ENCODE results near the gene ZNF512B.

DNA sequence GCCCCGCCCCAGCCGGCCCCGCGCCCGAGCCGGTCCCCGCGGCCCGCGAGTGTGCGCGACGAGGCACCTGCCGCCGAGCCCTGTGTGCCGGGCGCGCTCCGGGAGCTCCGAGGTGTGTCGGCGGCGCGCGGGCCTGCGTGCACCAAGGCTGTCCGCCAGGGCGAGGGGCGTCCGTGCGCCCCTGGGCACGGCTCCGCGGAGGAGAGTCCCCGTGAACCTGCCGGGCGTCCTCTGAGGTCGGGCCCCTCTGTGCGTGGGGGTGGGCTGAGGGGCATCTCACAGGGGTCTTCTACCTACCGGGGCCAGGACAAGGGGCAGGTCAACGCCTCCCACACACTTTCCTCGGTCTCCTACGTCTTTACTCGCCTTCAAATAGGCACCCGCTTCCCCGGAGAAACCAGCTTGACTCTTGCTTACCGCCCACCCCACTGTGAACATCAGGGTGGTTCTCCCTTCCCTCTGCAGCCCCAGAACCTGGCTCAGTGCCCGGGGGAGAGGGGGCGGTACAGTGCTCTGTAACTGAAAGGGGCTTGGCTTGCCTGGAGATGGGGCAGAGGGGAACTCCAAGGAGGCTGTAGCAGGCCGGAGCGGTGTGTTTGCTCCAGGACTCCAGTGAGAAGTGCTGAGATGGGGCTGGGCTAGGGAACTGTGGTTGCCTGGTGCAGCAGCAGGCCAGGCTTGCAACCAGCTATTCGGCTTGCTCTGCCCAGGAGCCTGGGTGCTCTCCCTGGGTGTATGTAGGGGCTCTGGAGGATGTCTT lies 10.0 kb upstream of the ZNF512B start, which contains the start of gene SAMD10:
- TF ChIP-seq, protein P1, sequence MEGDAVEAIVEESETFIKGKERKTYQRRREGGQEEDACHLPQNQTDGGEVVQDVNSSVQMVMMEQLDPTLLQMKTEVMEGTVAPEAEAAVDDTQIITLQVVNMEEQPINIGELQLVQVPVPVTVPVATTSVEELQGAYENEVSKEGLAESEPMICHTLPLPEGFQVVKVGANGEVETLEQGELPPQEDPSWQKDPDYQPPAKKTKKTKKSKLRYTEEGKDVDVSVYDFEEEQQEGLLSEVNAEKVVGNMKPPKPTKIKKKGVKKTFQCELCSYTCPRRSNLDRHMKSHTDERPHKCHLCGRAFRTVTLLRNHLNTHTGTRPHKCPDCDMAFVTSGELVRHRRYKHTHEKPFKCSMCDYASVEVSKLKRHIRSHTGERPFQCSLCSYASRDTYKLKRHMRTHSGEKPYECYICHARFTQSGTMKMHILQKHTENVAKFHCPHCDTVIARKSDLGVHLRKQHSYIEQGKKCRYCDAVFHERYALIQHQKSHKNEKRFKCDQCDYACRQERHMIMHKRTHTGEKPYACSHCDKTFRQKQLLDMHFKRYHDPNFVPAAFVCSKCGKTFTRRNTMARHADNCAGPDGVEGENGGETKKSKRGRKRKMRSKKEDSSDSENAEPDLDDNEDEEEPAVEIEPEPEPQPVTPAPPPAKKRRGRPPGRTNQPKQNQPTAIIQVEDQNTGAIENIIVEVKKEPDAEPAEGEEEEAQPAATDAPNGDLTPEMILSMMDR (IDR thresholded peaks at IDR 0.05; ENCODE audit: low read length): no peak
- no peak for TF ChIP-seq EZH2 (optimal IDR thresholded peaks at IDR 0.05; ENCODE audit: low read depth, low read length)

All from MM.1S (cell line).